GM12878 (cell line): ENCODE measurements around the gene WDFY1. TPM values are rescaled to one million over a fixed set of nuclear protein-coding genes. Genes with fewer than 3 reads are reported as not detected.

Experiments used
- ATAC-seq: fragments of 200-7000 bp; cut with Tn5 transposase; 3 replicates; pipeline ENCODE4 v1.9.1; 2020; ENCODE audit warnings: mild to moderate bottlenecking, moderate library complexity
- BruUV-seq: library from RNA; stranded (reverse); fragments of 400-500 nt; replicated peaks from 2 replicates; lab custom pipeline; 2021; lab: Mats Ljungman, UMichigan
- CTCF ChIA-PET: fragments of 300-600 bp; sonication (Branson Sonifier 250); formaldehyde crosslinking; extraction: SDS; loops from one replicate; lab custom pipeline; 2021; ENCODE audit warnings: inconsistent platforms; lab: Yijun Ruan, JAX
- POLR2A ChIA-PET: fragments of 350-600 bp; formaldehyde crosslinking; extraction: SDS; loops from one replicate; lab custom pipeline; 2021; ENCODE audit warnings: inconsistent platforms; lab: Charles Lee
- RAD21 ChIA-PET: fragments of 300-600 bp; sonication (Branson Sonifier 250); formaldehyde crosslinking; loops from one replicate; lab custom pipeline; 2023; ENCODE audit warnings: antibody characterized with exemption; ENCODE audit not compliant: unreplicated experiment; lab: Charles Lee
- SMC1A ChIA-PET: fragments of 300-600 bp; sonication (Branson Sonifier 250); formaldehyde crosslinking; loops from one replicate; lab custom pipeline; 2023; ENCODE audit not compliant: unreplicated experiment, uncharacterized antibody; lab: Charles Lee
- DNase-seq: peaks from one replicate; pipeline ENCODE4 v3.0.0-alpha.2; 2011; ENCODE audit warnings: low read depth, low spot score
- FAIRE-seq: peaks from 3 replicates; lab custom pipeline; 2011; peaks lifted over from hg19 to GRCh38; lab: Jason Lieb, UNC
- H2AFZ ChIP-seq: 2 replicates; pipeline ENCODE4 v1.6.0; 2011; ENCODE audit warnings: low read depth, low read length, control low read depth; ENCODE audit not compliant: control insufficient read depth
- H3K27ac ChIP-seq: 2 replicates; pipeline ENCODE4 v1.5.1; 2011; ENCODE audit warnings: control low read depth; ENCODE audit not compliant: control insufficient read depth, insufficient read depth
- H3K27me3 ChIP-seq, 2 experiments: replicated peaks in 1 of 2; 2 replicates each; pipeline versions ENCODE4 v1.6.0 to v1.6.1; 2011; ENCODE audit warnings: low read length in 1 of 2; ENCODE audit not compliant: control insufficient read depth in 2 of 2, insufficient read depth in 2 of 2
- H3K36me3 ChIP-seq, 2 experiments: 2 replicates each; pipeline ENCODE4 v1.5.1; 2011; ENCODE audit warnings: low read length in 1 of 2; ENCODE audit not compliant: control insufficient read depth in 2 of 2, insufficient read depth in 2 of 2
- H3K4me1 ChIP-seq: 2 replicates; pipeline ENCODE4 v1.6.1; 2011; ENCODE audit warnings: mild to moderate bottlenecking, low read length, moderate library complexity, mixed read lengths; ENCODE audit not compliant: control insufficient read depth, insufficient read depth
- H3K4me2 ChIP-seq: 2 replicates; pipeline ENCODE4 v1.6.0; 2011; ENCODE audit warnings: control low read depth; ENCODE audit not compliant: control insufficient read depth, insufficient read depth
- H3K4me3 ChIP-seq: fragments of 200-600 bp; sonication (generic); 2 replicates; pipeline ENCODE4 v1.5.1; 2016
- H3K79me2 ChIP-seq: 2 replicates; pipeline ENCODE4 v1.6.0; 2011; ENCODE audit warnings: low read length; ENCODE audit not compliant: control insufficient read depth, insufficient read depth
- H3K9ac ChIP-seq: 2 replicates; pipeline ENCODE4 v1.8.0; 2011; ENCODE audit warnings: low read length, control low read depth, mixed read lengths; ENCODE audit not compliant: control insufficient read depth, insufficient read depth
- H3K9me3 ChIP-seq: replicated peaks from 3 replicates; pipeline ENCODE4 v1.5.1; 2011; ENCODE audit warnings: mild to moderate bottlenecking, low read length; ENCODE audit not compliant: control insufficient read depth, insufficient read depth
- H4K20me1 ChIP-seq: 2 replicates; pipeline ENCODE4 v1.6.0; 2011; ENCODE audit not compliant: control insufficient read depth, insufficient read depth
- CBFB ChIP-seq: IDR thresholded peaks from 2 replicates; pipeline ENCODE4 v1.6.1; 2016; ENCODE audit warnings: antibody characterized with exemption, low read depth
- ETV6 ChIP-seq, 2 experiments: fragments of 450-650 bp in 1 of 2; IDR thresholded peaks in 1 of 2; conservative IDR thresholded peaks in 1 of 2; 2 replicates each; pipeline ENCODE4 v1.6.1; 2014; ENCODE audit warnings: antibody characterized with exemption in 1 of 2, borderline replicate concordance in 1 of 2, low read depth in 1 of 2, mild to moderate bottlenecking in 1 of 2, moderate library complexity in 1 of 2
- JUND ChIP-seq: IDR thresholded peaks from 2 replicates; pipeline ENCODE4 v1.6.1; 2012; ENCODE audit warnings: low read depth, mild to moderate bottlenecking, low read length, improper control_type of control experiment, moderate library complexity
- MYB ChIP-seq: fragments of 150-350 bp; IDR thresholded peaks from 2 replicates; pipeline ENCODE4 v1.6.1; 2014; ENCODE audit warnings: mild to moderate bottlenecking, low read depth, low read length, borderline replicate concordance
- POU2F2 ChIP-seq: IDR thresholded peaks from 3 replicates; pipeline ENCODE4 v1.6.1; 2011; ENCODE audit warnings: low read depth, mild to moderate bottlenecking, low read length, borderline replicate concordance
- RBBP5 ChIP-seq: fragments of 200-600 bp; sonication (generic); conservative IDR thresholded peaks from 2 replicates; pipeline ENCODE4 v1.6.1; 2016
- SMAD5 ChIP-seq: IDR thresholded peaks from 2 replicates; pipeline ENCODE4 v1.6.1; 2016; ENCODE audit warnings: antibody characterized with exemption, low read depth
- SREBF2 ChIP-seq: IDR thresholded peaks from 2 replicates; pipeline ENCODE4 v1.6.1; 2012; ENCODE audit warnings: mild to moderate bottlenecking, low read length
- ZBED1 ChIP-seq: IDR thresholded peaks from 2 replicates; pipeline ENCODE4 v1.6.1; 2016; ENCODE audit warnings: borderline replicate concordance
- ZNF274 ChIP-seq: IDR thresholded peaks from one replicate; pipeline ENCODE4 v1.8.0; 2011; ENCODE audit not compliant: insufficient read length, insufficient read depth
- WGBS: methylation state at CpG from one replicate; pipeline ENCODE4 v1.1.6; 2016; ENCODE audit warnings: low lambda C conversion rate; ENCODE audit not compliant: insufficient replicate concordance, insufficient coverage; ENCODE audit errors: missing lambda C conversion rate; 5-methylcytosine and 5-hydroxymethylcytosine counted together
- in situ Hi-C: fragments of 300-500 bp; cut with MboI; formaldehyde crosslinking; loops from 9 replicates; pipeline ENCODE4 v1.14.3; 2018; ENCODE audit warnings: mixed read lengths
- intact Hi-C: fragments of 100-400 bp; cut with micrococcal nuclease; formaldehyde crosslinking; loops from one replicate; pipeline ENCODE4 v1.14.2; 2022; ENCODE audit not compliant: unreplicated experiment
- polyA plus RNA-seq, 11 experiments: library from polyadenylated mRNA; depleted of rRNA in 4 of 11; unstranded in 6 of 11; stranded (reverse) in 5 of 11; fragments of >200 nt; fragmentation: Nextera tagmentation in 4 of 11; fragmentation: Illumina TruSeq in 1 of 11; extraction: Ambion mirVana in 4 of 11; extraction: Trizol in 1 of 11; gene quantifications; 1 replicate in 1 of 11; 2 replicates in 10 of 11; pipeline versions ENCODE4 v1.2.1 to v1.2.3, GENCODE V29; 2011 to 2016; ENCODE audit warnings: inconsistent platforms in 2 of 11, missing spikeins in 2 of 11, low read depth in 1 of 11
- total RNA-seq, 4 experiments: library from RNA; depleted of rRNA in 3 of 4; stranded (reverse); fragments of >200 nt in 3 of 4; fragmentation: Illumina TruSeq in 1 of 4; extraction: Trizol in 1 of 4; gene quantifications; 2 replicates each; pipeline versions ENCODE4 v1.2.1 to v1.2.3, GENCODE V29; 2013 to 2021

The WDFY1 gene
- total and polyA plus RNA-seq, 10 of the 15 experiments (the other 5 are each of a cell fraction or from before 2014, with no cell fraction given), result 2.9 to 28.1 (median 13.1) TPM

DNA sequence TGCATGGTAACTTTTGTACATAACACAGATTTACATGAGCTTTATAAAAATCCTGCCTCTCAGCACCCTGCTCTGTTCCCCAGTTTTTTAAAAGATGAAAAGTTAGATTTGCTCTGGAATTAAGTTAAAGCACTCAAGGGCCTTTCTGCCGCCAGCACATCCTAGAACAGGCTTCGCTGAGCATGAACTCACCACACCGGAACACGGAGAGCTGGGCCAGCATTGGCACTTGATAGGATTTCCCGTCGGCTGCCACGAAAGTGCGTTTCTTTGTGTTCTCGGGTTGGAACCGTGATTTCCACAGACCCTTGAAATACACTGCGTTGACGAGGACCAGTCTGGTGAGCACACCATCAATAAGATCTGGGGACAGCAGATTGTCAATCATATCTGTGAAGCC is 46.5 kb upstream of the WDFY1 start:
- Histone ChIP-seq H3K27me3 (peaks cover 0 to 2% of the 10 kb centered on the region in 2 experiments; a peak in 2 of 4 replicates), H3K4me3 (no peak overlapping the region), H4K20me1 (no peaks in the 10 kb centered on the region), H3K9ac (no peak overlapping the region), H3K4me1 (no peaks in the 10 kb centered on the region), H3K36me3 (no peaks in the 10 kb centered on the region), H3K79me2 (no peaks in the 10 kb centered on the region), H3K9me3 (no peaks in the 10 kb centered on the region), H2AFZ (no peak overlapping the region), H3K4me2 (no peak overlapping the region), H3K27ac (no peak overlapping the region)
- BruUV-seq, result no TSS peak
- SMC1A ChIA-PET, result interaction anchor here (0.8 to 7.2 kb wide), 3 partner anchors 10 to 296 kb away, joined by 3 to 108 read pairs (median 25); no protein-coding TSS in a partner anchor
- WGBS, result 72% methylated on average over 12 of the region's 12 CpGs
- TF ChIP-seq ZBED1 (no peak), ZNF274 (no peak), SMAD5 (no peak), JUND (no peak), ETV6 (conservative IDR thresholded peaks at IDR 0.05 in 1 of 2, IDR thresholded peaks at IDR 0.05 in 1 of 2; ENCODE audit: borderline replicate concordance in 1 of 2, low read depth in 1 of 2) (no peak), POU2F2 (no peak), RBBP5 (no peak), MYB (no peak), CBFB (no peak), SREBF2 (no peak)
- ATAC-seq (no peak), DNase-seq (no peak), FAIRE-seq (no peak)
- CTCF ChIA-PET, result interaction anchor here (0.8 to 11.1 kb wide), 5 partner anchors 9 to 296 kb away, joined by 3 to 188 read pairs (median 55); no protein-coding TSS in a partner anchor
- intact Hi-C loops (no loop called here), in situ Hi-C loops (loop anchor here (5.0 to 25.0 kb wide), 2 partner anchors 296 to 646 kb away; no protein-coding TSS in a partner anchor)
- RAD21 ChIA-PET, result interaction anchor here (1.1 to 5.0 kb wide), 3 partner anchors 21 to 292 kb away, joined by 5 to 93 read pairs (median 12); no protein-coding TSS in a partner anchor
- POLR2A ChIA-PET, result no interaction called here
